HepG2 (cell line): ENCODE results near the gene CAPZB. TPM values are rescaled to one million over a fixed set of nuclear protein-coding genes. Genes with fewer than 3 reads are reported as not detected.

ENCODE experiments used
- ATAC-seq: fragments of 200-7000 bp; cut with Tn5 transposase; 3 replicates; pipeline ENCODE4 v1.9.1; 2020; ENCODE audit warnings: mild to moderate bottlenecking, moderate library complexity
- BruUV-seq: library from RNA; stranded (reverse); fragments of 400-500 nt; replicated peaks from 2 replicates; lab custom pipeline; 2021; lab: Mats Ljungman, UMichigan
- CTCF ChIA-PET: fragments of 300-600 bp; formaldehyde crosslinking; extraction: SDS; loops from one replicate; lab custom pipeline; 2021; ENCODE audit warnings: low total read pairs, inconsistent platforms, low intra/inter-chr PET ratio; lab: Yijun Ruan, JAX
- POLR2A ChIA-PET: fragments of 350-600 bp; sonication (Branson Sonifier 250); formaldehyde crosslinking; loops from one replicate; lab custom pipeline; 2020; ENCODE audit warnings: antibody characterized with exemption, inconsistent platforms; lab: Yijun Ruan, JAX
- DNase-seq: peaks from one replicate; pipeline ENCODE4 v3.0.0-alpha.2; 2015; ENCODE audit warnings: low spot score
- FAIRE-seq: peaks from 3 replicates; lab custom pipeline; 2011; peaks lifted over from hg19 to GRCh38; lab: Jason Lieb, UNC
- H2AFZ ChIP-seq: one replicate; pipeline ENCODE4 v1.6.1; 2011; ENCODE audit warnings: low read length, inconsistent platforms
- H3K27ac ChIP-seq: fragments of 300-600 bp; 3 replicates; pipeline ENCODE4 v1.8.0; 2011; ENCODE audit warnings: mixed run types, mild to moderate bottlenecking, mixed read lengths, low read length, inconsistent platforms; ENCODE audit not compliant: insufficient read depth; ENCODE audit errors: extremely low read length
- H3K27me3 ChIP-seq, 2 experiments: fragments of 200-600 bp in 1 of 2; 2 replicates in 1 of 2; 3 replicates in 1 of 2; pipeline versions ENCODE4 v1.6.0 to v1.8.0; 2011; ENCODE audit warnings: low read length in 2 of 2, mild to moderate bottlenecking in 2 of 2, moderate library complexity in 2 of 2, inconsistent platforms in 1 of 2; ENCODE audit not compliant: insufficient read depth in 2 of 2, control insufficient read depth in 1 of 2
- H3K36me3 ChIP-seq, 2 experiments: fragments of 200-600 bp in 1 of 2; replicated peaks in 1 of 2; 2 replicates in 1 of 2; 3 replicates in 1 of 2; pipeline versions ENCODE4 v1.5.1 to v1.8.0; 2011; ENCODE audit warnings: low read length in 2 of 2, inconsistent platforms in 1 of 2; ENCODE audit not compliant: insufficient read depth in 2 of 2, control insufficient read depth in 1 of 2
- H3K4me1 ChIP-seq: 2 replicates; pipeline ENCODE4 v1.5.1; 2012; ENCODE audit warnings: low read length, inconsistent platforms; ENCODE audit not compliant: insufficient read depth
- H3K4me2 ChIP-seq: 2 replicates; pipeline ENCODE4 v1.6.0; 2011; ENCODE audit warnings: low read depth, low read length, inconsistent platforms
- H3K4me3 ChIP-seq, 3 experiments: fragments of 200-600 bp in 1 of 3; sonication (generic), shearing (Covaris generic) in 1 of 3; replicated peaks in 1 of 3; 2 replicates each; pipeline ENCODE4 v1.5.1; 2011 to 2016; ENCODE audit warnings: low read length in 3 of 3, inconsistent platforms in 2 of 3, low read depth in 2 of 3, mild to moderate bottlenecking in 2 of 3, control low read depth in 1 of 3, mixed read lengths in 1 of 3; ENCODE audit not compliant: insufficient read depth in 1 of 3
- H3K79me2 ChIP-seq: one replicate; pipeline ENCODE4 v1.6.1; 2011; ENCODE audit warnings: low read length, inconsistent platforms; ENCODE audit not compliant: insufficient read depth
- H3K9ac ChIP-seq: 2 replicates; pipeline ENCODE4 v1.6.0; 2011; ENCODE audit warnings: mild to moderate bottlenecking, low read depth, low read length, inconsistent platforms; ENCODE audit not compliant: insufficient read depth
- H3K9me3 ChIP-seq: 2 replicates; pipeline ENCODE4 v1.5.1; 2012; ENCODE audit warnings: mild to moderate bottlenecking, low read length
- H4K20me1 ChIP-seq: 2 replicates; pipeline ENCODE4 v1.6.0; 2011; ENCODE audit warnings: inconsistent platforms, mild to moderate bottlenecking, low read length, moderate library complexity; ENCODE audit not compliant: insufficient read depth
- MYC ChIP-seq: sonication (generic); formaldehyde crosslinking; IDR thresholded peaks from 2 replicates; pipeline ENCODE4 v1.9.0; 2021; ENCODE audit warnings: missing genetic modification reagents, borderline replicate concordance
- NFKBIZ ChIP-seq: IDR thresholded peaks from 2 replicates; pipeline ENCODE4 v1.6.1; 2018; ENCODE audit warnings: missing genetic modification reagents, missing compliant biosample characterization
- RAD51 ChIP-seq: fragments of 450-650 bp; IDR thresholded peaks from 2 replicates; pipeline ENCODE4 v1.6.1; 2016; ENCODE audit warnings: borderline replicate concordance
- RBAK ChIP-seq: sonication (generic); formaldehyde crosslinking; IDR thresholded peaks from 2 replicates; pipeline ENCODE4 v1.5.1; 2020; ENCODE audit warnings: mild to moderate bottlenecking, missing genetic modification reagents
- TGIF2 ChIP-seq: IDR thresholded peaks from 2 replicates; pipeline ENCODE4 v1.6.1; 2016; ENCODE audit warnings: control low read depth, missing compliant biosample characterization
- ZFP90 ChIP-seq: sonication (generic); formaldehyde crosslinking; IDR thresholded peaks from 2 replicates; pipeline ENCODE4 v1.8.0; 2022; ENCODE audit warnings: missing genetic modification reagents, mild to moderate bottlenecking, inconsistent platforms, borderline replicate concordance
- WGBS: methylation state at CpG from one replicate; pipeline ENCODE4 v1.1.6; 2017; ENCODE audit warnings: low lambda C conversion rate; 5-methylcytosine and 5-hydroxymethylcytosine counted together
- in situ Hi-C: cut with HindIII; loops from 2 replicates; pipeline ENCODE4 v1.10.0; 2017; ENCODE audit warnings: low pct_unique_long_range_greater_than_20kb; ENCODE audit not compliant: extremely low pct_ligation_motif_present
- intact Hi-C: fragments of 100-400 bp; cut with micrococcal nuclease; formaldehyde crosslinking; loops from one replicate; pipeline ENCODE4 v1.10.0; 2022; ENCODE audit not compliant: unreplicated experiment
- polyA plus RNA-seq, 8 experiments: library from polyadenylated mRNA; depleted of rRNA in 3 of 8; stranded (reverse) in 7 of 8; unstranded in 1 of 8; fragments of >200 nt; fragmentation: Illumina TruSeq in 4 of 8; extraction: Trizol in 4 of 8; gene quantifications; 2 replicates each; pipeline versions ENCODE4 v1.2.1 to v1.2.3, GENCODE V29; 2011 to 2016; ENCODE audit warnings: low read depth in 4 of 8, missing spikeins in 1 of 8, mixed read lengths in 1 of 8; ENCODE audit not compliant: insufficient read depth in 1 of 8
- total RNA-seq, 5 experiments: library from RNA; depleted of rRNA; stranded (reverse); fragments of >200 nt; fragmentation: Illumina TruSeq; extraction: Trizol; gene quantifications; 2 replicates each; pipeline ENCODE4 v1.2.3, GENCODE V29; 2016; ENCODE audit warnings: low read depth in 1 of 5
- TF ChIP-seq, protein P1 (sequence below): sonication (generic); formaldehyde crosslinking; IDR thresholded peaks from 2 replicates; pipeline ENCODE4 v1.9.0; 2021; ENCODE audit warnings: missing genetic modification reagents, borderline replicate concordance
- TF ChIP-seq, protein P2 (sequence below): sonication (generic); IDR thresholded peaks from 2 replicates; pipeline ENCODE4 v1.6.1; 2016; ENCODE audit warnings: low read depth, borderline replicate concordance
- TF ChIP-seq, protein P3 (sequence below): sonication (generic); formaldehyde crosslinking; IDR thresholded peaks from 2 replicates; pipeline ENCODE4 v1.5.0; 2020; ENCODE audit warnings: mild to moderate bottlenecking, missing genetic modification reagents

The CAPZB gene
- total and polyA plus RNA-seq, 2 of the 13 experiments (the other 11 are each of a cell fraction or from before 2014, with no cell fraction given): 58.9 to 76.9 TPM

DNA sequence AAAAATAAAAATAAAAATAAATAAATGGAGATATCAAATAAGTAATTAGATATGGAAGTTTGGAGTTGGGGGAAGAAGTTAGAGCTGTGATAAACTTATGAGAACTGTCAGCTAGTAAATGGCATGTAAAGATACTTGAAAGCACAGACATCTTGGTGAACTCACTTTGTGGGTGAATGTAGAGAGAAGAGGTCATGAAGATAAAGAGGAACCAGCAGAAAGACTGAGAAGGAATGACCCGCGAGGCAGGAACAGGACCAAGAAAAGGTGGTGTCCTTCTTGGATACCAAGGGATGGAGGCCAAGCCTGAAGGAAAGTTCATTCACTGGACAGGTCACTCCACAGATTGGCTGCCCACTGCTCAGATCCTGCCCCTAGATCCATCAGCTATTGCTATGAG is 4.7 kb upstream of the CAPZB start (continued):
- TF ChIP-seq NFKBIZ (CRISPR knock-in tag) (no peak), ZFP90 (CRISPR knock-in tag) (no peak), RBAK (CRISPR knock-in tag) (no peak), MYC (CRISPR knock-in tag) (no peak), RAD51 (no peak), TGIF2 (no peak)
- TF ChIP-seq, protein P1, sequence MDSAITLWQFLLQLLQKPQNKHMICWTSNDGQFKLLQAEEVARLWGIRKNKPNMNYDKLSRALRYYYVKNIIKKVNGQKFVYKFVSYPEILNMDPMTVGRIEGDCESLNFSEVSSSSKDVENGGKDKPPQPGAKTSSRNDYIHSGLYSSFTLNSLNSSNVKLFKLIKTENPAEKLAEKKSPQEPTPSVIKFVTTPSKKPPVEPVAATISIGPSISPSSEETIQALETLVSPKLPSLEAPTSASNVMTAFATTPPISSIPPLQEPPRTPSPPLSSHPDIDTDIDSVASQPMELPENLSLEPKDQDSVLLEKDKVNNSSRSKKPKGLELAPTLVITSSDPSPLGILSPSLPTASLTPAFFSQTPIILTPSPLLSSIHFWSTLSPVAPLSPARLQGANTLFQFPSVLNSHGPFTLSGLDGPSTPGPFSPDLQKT (CRISPR knock-in tag): no peak

DNA sequence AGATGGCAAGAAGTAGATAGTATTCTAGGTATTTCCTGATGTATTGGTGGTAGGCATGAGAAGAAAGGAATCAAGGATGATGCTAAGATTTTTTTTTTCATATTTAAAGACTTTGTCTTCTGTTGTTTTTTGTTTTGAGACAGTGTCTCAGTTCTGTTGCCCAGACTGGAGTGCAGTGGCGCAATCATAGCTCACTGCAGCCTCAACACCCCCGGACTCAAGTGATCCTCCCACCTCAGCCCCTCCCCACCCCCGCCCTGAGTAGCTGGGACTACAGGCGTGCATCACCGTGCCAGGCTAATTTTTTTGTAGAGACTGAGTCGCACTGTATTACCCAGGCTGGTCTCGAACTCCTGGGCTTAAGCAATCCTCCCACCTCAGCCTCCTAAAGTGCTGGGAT is 2.8 kb upstream of the CAPZB start:
- ChIA-PET POLR2A (no interaction called here), CTCF (interaction anchor here (1.1 to 1.4 kb wide), 2 partner anchors 163 to 165 kb away, joined by 3 to 4 read pairs; no protein-coding TSS in a partner anchor)
- Histone ChIP-seq H3K27ac (no peak overlapping the region), H3K36me3 (peaks cover 3% of the 10 kb centered on the region in 2 experiments; a peak in 1 of 5 replicates), H3K27me3 (peaks cover 0 to 2% of the 10 kb centered on the region in 2 experiments; a peak in 1 of 5 replicates), H4K20me1 (peaks cover 11% of the 10 kb centered on the region), H3K9ac (no peak overlapping the region), H3K4me1 (peaks cover 35% of the 10 kb centered on the region), H3K9me3 (no peaks in the 10 kb centered on the region), H3K4me3 (no peak overlapping the region), H2AFZ (no peak overlapping the region), H3K79me2 (peaks cover 19% of the 10 kb centered on the region), H3K4me2 (no peak overlapping the region)
- in situ Hi-C loops: no loop called here
- TF ChIP-seq, protein P2, sequence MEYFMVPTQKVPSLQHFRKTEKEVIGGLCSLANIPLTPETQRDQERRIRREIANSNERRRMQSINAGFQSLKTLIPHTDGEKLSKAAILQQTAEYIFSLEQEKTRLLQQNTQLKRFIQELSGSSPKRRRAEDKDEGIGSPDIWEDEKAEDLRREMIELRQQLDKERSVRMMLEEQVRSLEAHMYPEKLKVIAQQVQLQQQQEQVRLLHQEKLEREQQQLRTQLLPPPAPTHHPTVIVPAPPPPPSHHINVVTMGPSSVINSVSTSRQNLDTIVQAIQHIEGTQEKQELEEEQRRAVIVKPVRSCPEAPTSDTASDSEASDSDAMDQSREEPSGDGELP: no peak
- TF ChIP-seq, protein P3, sequence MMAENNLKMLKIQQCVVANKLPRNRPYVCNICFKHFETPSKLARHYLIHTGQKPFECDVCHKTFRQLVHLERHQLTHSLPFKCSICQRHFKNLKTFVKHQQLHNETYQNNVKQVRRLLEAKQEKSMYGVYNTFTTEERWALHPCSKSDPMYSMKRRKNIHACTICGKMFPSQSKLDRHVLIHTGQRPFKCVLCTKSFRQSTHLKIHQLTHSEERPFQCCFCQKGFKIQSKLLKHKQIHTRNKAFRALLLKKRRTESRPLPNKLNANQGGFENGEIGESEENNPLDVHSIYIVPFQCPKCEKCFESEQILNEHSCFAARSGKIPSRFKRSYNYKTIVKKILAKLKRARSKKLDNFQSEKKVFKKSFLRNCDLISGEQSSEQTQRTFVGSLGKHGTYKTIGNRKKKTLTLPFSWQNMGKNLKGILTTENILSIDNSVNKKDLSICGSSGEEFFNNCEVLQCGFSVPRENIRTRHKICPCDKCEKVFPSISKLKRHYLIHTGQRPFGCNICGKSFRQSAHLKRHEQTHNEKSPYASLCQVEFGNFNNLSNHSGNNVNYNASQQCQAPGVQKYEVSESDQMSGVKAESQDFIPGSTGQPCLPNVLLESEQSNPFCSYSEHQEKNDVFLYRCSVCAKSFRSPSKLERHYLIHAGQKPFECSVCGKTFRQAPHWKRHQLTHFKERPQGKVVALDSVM (CRISPR knock-in tag): 0 out of 2 replicates have a peak, but pooled peaks have one; percentile 4
- no TSS peak for BruUV-seq
- no peak for DNase-seq
- 47% methylated on average over 7 of the region's 7 CpGs for WGBS
- ATAC-seq: no peak
- intact Hi-C loops: loop anchor here (5.0 kb wide), 2 partner anchors 61 to 101 kb away; no protein-coding TSS in a partner anchor
- no peak for FAIRE-seq
